Hepatocyte (in vitro differentiated cells): ENCODE measurements around the gene SYNPO2. TPM values are rescaled to one million over a fixed set of nuclear protein-coding genes. Genes with fewer than 3 reads are reported as not detected.

Source experiments
- DNase-seq: peaks from one replicate; pipeline ENCODE4 v3.0.0-alpha.2; 2016; ENCODE audit warnings: low spot score
- H2AFZ ChIP-seq: fragments of 200-600 bp; sonication (generic); 2 replicates; pipeline ENCODE4 v1.6.0; 2016; ENCODE audit warnings: antibody characterized with exemption, mild to moderate bottlenecking
- H3K27ac ChIP-seq: fragments of 200-600 bp; sonication (generic); 2 replicates; pipeline ENCODE4 v1.5.1; 2016; ENCODE audit warnings: mild to moderate bottlenecking
- H3K27me3 ChIP-seq: fragments of 200-600 bp; sonication (generic); 2 replicates; pipeline ENCODE4 v1.6.1; 2016
- H3K36me3 ChIP-seq: fragments of 200-600 bp; sonication (generic); replicated peaks from 2 replicates; pipeline ENCODE4 v1.5.1; 2016; ENCODE audit warnings: low read depth; ENCODE audit not compliant: insufficient read depth
- H3K4me1 ChIP-seq: fragments of 200-600 bp; sonication (generic); 2 replicates; pipeline ENCODE4 v1.5.1; 2016; ENCODE audit warnings: mild to moderate bottlenecking, moderate library complexity; ENCODE audit not compliant: insufficient read depth
- H3K4me2 ChIP-seq: fragments of 200-600 bp; sonication (generic); 2 replicates; pipeline ENCODE4 v1.6.0; 2016
- H3K4me3 ChIP-seq: fragments of 200-600 bp; sonication (generic); 2 replicates; pipeline ENCODE4 v1.5.1; 2016; ENCODE audit warnings: mild to moderate bottlenecking
- H3K79me2 ChIP-seq: fragments of 200-600 bp; sonication (generic); 2 replicates; pipeline ENCODE4 v1.6.0; 2017; ENCODE audit warnings: mild to moderate bottlenecking
- H3K9me2 ChIP-seq: fragments of 200-600 bp; sonication (generic); replicated peaks from 2 replicates; pipeline ENCODE4 v1.6.0; 2017; ENCODE audit warnings: mild to moderate bottlenecking; ENCODE audit not compliant: insufficient read depth
- H3K9me3 ChIP-seq: fragments of 200-600 bp; sonication (generic); 2 replicates; pipeline ENCODE4 v1.5.1; 2016; ENCODE audit warnings: low read depth, mild to moderate bottlenecking
- H4K20me1 ChIP-seq: fragments of 200-600 bp; sonication (generic); 2 replicates; pipeline ENCODE4 v1.6.0; 2016; ENCODE audit warnings: mild to moderate bottlenecking; ENCODE audit not compliant: insufficient read depth, poor library complexity, severe bottlenecking
- CTCF ChIP-seq: fragments of 200-600 bp; sonication (generic); IDR thresholded peaks from 2 replicates; pipeline ENCODE4 v1.5.1; 2016; ENCODE audit warnings: antibody characterized with exemption, mild to moderate bottlenecking; ENCODE audit not compliant: poor library complexity
- EZH2 ChIP-seq: fragments of 200-600 bp; sonication (generic); IDR thresholded peaks from 2 replicates; pipeline ENCODE4 v1.6.1; 2016; ENCODE audit warnings: antibody characterized with exemption, mild to moderate bottlenecking, borderline replicate concordance
- EZH2phosphoT487 ChIP-seq: fragments of 200-600 bp; sonication (generic); IDR thresholded peaks from one replicate; pipeline ENCODE4 v1.6.1; 2018; ENCODE audit warnings: antibody characterized with exemption, mild to moderate bottlenecking, low read depth, moderate library complexity; ENCODE audit not compliant: unreplicated experiment, severe bottlenecking
- WGBS: methylation state at CpG from one replicate; pipeline ENCODE4 v1.1.6; 2016; ENCODE audit warnings: low lambda C conversion rate; ENCODE audit errors: missing lambda C conversion rate; 5-methylcytosine and 5-hydroxymethylcytosine counted together
- polyA plus RNA-seq: library from polyadenylated mRNA; unstranded; fragments of >200 nt; fragmentation: Nextera tagmentation; extraction: Ambion mirVana; gene quantifications from 2 replicates; pipeline ENCODE4 v1.2.1, GENCODE V29; 2016
- total RNA-seq: library from RNA; depleted of rRNA; stranded (reverse); fragments of >200 nt; gene quantifications from 2 replicates; pipeline ENCODE4 v1.2.3, GENCODE V29; 2014

Gene SYNPO2
- total and polyA plus RNA-seq, 2 experiments from 2014 or later: 3.5 to 12.6 TPM

GRCh38 chr4:119081542-119081859 lies 192.8 kb downstream of the SYNPO2 start:
- Histone ChIP-seq H4K20me1 (no peaks in the 10 kb centered on the region), H3K27me3 (no peaks in the 10 kb centered on the region), H3K36me3 (no peaks in the 10 kb centered on the region), H3K9me3 (no peaks in the 10 kb centered on the region), H2AFZ (no peak overlapping the region), H3K4me3 (no peak overlapping the region), H3K4me2 (peak overlapping the region; percentile 14), H3K9me2 (no peaks in the 10 kb centered on the region), H3K27ac (peak overlapping the region; percentile 49), H3K4me1 (peaks cover 20% of the 10 kb centered on the region), H3K79me2 (no peaks in the 10 kb centered on the region)
- 67% methylated on average over 1 of the region's 1 CpG for WGBS
- no peak for DNase-seq
- TF ChIP-seq EZH2 (no peak), CTCF (no peak), EZH2phosphoT487 (no peak)

- Histone ChIP-seq H3K27me3 (no peaks in the 10 kb centered on the region), H3K4me2 (no peak overlapping the region), H2AFZ (peak overlapping the region; percentile 22), H3K27ac (peak overlapping the region; percentile 49), H3K4me1 (peaks cover 20% of the 10 kb centered on the region), H3K36me3 (no peaks in the 10 kb centered on the region), H3K79me2 (no peaks in the 10 kb centered on the region), H4K20me1 (no peaks in the 10 kb centered on the region), H3K4me3 (no peak overlapping the region), H3K9me3 (no peaks in the 10 kb centered on the region), H3K9me2 (no peaks in the 10 kb centered on the region)
- TF ChIP-seq EZH2phosphoT487 (no peak), EZH2 (no peak), CTCF (no peak)
- 22% methylated on average over 3 of the region's 3 CpGs for WGBS
- DNase-seq: no peak
Measured at GRCh38 chr4:119081943-119082342, 193.3 kb downstream of the SYNPO2 start.

GRCh38 chr4:119082661-119083060 lies 194.0 kb downstream of the SYNPO2 start:
- H3K9me3 ChIP-seq: no peaks in the 10 kb centered on the region
- peak overlapping the region; percentile 22 for H2AFZ ChIP-seq
- TF ChIP-seq CTCF (no peak), EZH2phosphoT487 (no peak), EZH2 (no peak)
- H3K9me2 ChIP-seq: no peaks in the 10 kb centered on the region
- H3K4me3 ChIP-seq: no peak overlapping the region
- 65% methylated on average over 2 of the region's 2 CpGs for WGBS
- no peaks in the 10 kb centered on the region for H4K20me1 ChIP-seq
- no peaks in the 10 kb centered on the region for H3K79me2 ChIP-seq
- peaks cover 20% of the 10 kb centered on the region for H3K4me1 ChIP-seq
- no peaks in the 10 kb centered on the region for H3K36me3 ChIP-seq
- peak overlapping the region; percentile 49 for H3K27ac ChIP-seq
- no peak for DNase-seq
- H3K4me2 ChIP-seq: no peak overlapping the region
- no peaks in the 10 kb centered on the region for H3K27me3 ChIP-seq

- Histone ChIP-seq H3K36me3 (no peaks in the 10 kb centered on the region), H3K4me3 (no peak overlapping the region), H2AFZ (no peak overlapping the region), H3K9me2 (no peaks in the 10 kb centered on the region), H3K9me3 (no peaks in the 10 kb centered on the region), H4K20me1 (no peaks in the 10 kb centered on the region), H3K27me3 (no peaks in the 10 kb centered on the region), H3K4me1 (peaks cover 20% of the 10 kb centered on the region), H3K27ac (no peak overlapping the region), H3K4me2 (no peak overlapping the region), H3K79me2 (no peaks in the 10 kb centered on the region)
- WGBS: 67% methylated on average over 5 of the region's 5 CpGs
- no peak for DNase-seq
- no peak for TF ChIP-seq EZH2
- TF ChIP-seq EZH2phosphoT487: no peak
- TF ChIP-seq CTCF: no peak
Measured at GRCh38 chr4:119084513-119084912, 195.9 kb downstream of the SYNPO2 start.
